Measurements from ENCODE around the gene SLC8A1. TPM values are rescaled to one million over a fixed set of nuclear protein-coding genes. Genes with fewer than 3 reads are reported as not detected.
A peak's percentile ranks its signal among the peaks of the same experiment; 100 is the strongest.

The SLC8A1 gene
- total RNA-seq (2013; cell fraction: nucleolus; rRNA removed) = 0.27 and 0.46 TPM in 2 replicates
- total RNA-seq (2014; rRNA removed) (0.11 TPM in 1 of 2 replicates, not detected in the other), total RNA-seq (2014; rRNA removed; fragmentation: Illumina TruSeq; extraction: Trizol) (under 0.01 and 0.05 TPM in 2 replicates), total RNA-seq (2021) (0.11 and 0.21 TPM in 2 replicates), polyA plus RNA-seq (2011; rRNA removed) (1.2 and 2.1 TPM in 2 replicates), polyA plus RNA-seq (2014; fragmentation: Illumina TruSeq; extraction: Trizol) (0.01 and 0.02 TPM in 2 replicates), polyA plus RNA-seq (2014; fragmentation: Nextera tagmentation; extraction: Ambion mirVana) (under 1 TPM in 1 of 2 experiments, not detected in 1; under 0.01 TPM), polyA plus RNA-seq (2014; rRNA removed) (under 0.01 TPM in 1 of 2 replicates, not detected in the other), polyA plus RNA-seq (2016; fragmentation: Nextera tagmentation; extraction: Ambion mirVana) (under 1 TPM in 1 of 2 experiments, not detected in 1; 0.04 TPM), polyA minus RNA-seq (2011; rRNA and poly(A)+ RNA removed) (10.5 and 14.9 TPM in 2 replicates), Bru-seq, nascent RNA (percentile 9 among the genes with signal in this experiment), BruChase-seq, experiment 1, labeled RNA remaining after a 6-hour chase (percentile 3 among the genes with signal in this experiment), BruChase-seq, experiment 2, labeled RNA remaining after a 2-hour chase (percentile 10 among the genes with signal in this experiment)
- not detected for polyA plus RNA-seq (2011; ENCODE audit: low read depth)
- polyA plus RNA-seq (2011; cell fraction: cytosol; rRNA removed) = 0.57 and 0.58 TPM in 2 replicates
- polyA plus RNA-seq (2011; cell fraction: nucleus; rRNA removed) = 1.2 TPM in 2 replicates
- polyA plus RNA-seq (2012) = not detected in 2 replicates
- 2.5 and 2.9 TPM in 2 replicates for polyA minus RNA-seq (2011; cell fraction: cytosol; rRNA and poly(A)+ RNA removed)
- 5.4 and 5.5 TPM in 2 replicates for polyA minus RNA-seq (2011; cell fraction: nucleus; rRNA and poly(A)+ RNA removed)
- long read RNA-seq, experiment 1, partial matches to known transcripts = 0 of 1 reads
- long read RNA-seq, experiment 1, other reads (novel, unspliced or antisense) = 1 of 1 reads
- long read RNA-seq, experiment 2, partial matches to known transcripts = 0 of 5 reads
- long read RNA-seq, experiment 2, other reads (novel, unspliced or antisense) = 5 of 5 reads

GRCh38 chr2:40451918-40452605 is at the start of gene SLC8A1:
TSS of gene SLC8A1 (minus strand) at chr2:40452090.
- ATAC-seq = peak; percentile 18
- 2% methylated on average over 45 of the region's 82 CpGs for WGBS (ENCODE audit: insufficient coverage, insufficient replicate concordance, low lambda C conversion rate, missing lambda C conversion rate)
- no TSS peak for BruUV-seq (replicated peaks)
- SMC1A ChIA-PET (ENCODE audit: uncharacterized antibody, unreplicated experiment) = interaction anchor here (0.9 to 1.3 kb wide), 2 partner anchors 16 to 539 kb away, joined by 3 read pairs; no protein-coding TSS in a partner anchor
- no peaks in the 10 kb centered on the region for H4K20me1 ChIP-seq (ENCODE audit: control insufficient read depth, insufficient read depth)
- H3K79me2 ChIP-seq (ENCODE audit: control insufficient read depth, insufficient read depth, low read length) = no peaks in the 10 kb centered on the region
- FAIRE-seq = no peak
- CTCF ChIA-PET = interaction anchor here (4.9 kb wide), 1 partner anchor 103 kb away, joined by 82 read pairs; no protein-coding TSS in a partner anchor
- no peak for DNase-seq (ENCODE audit: low read depth, low spot score)
- H3K4me1 ChIP-seq (ENCODE audit: control insufficient read depth, insufficient read depth, low read length) = no peaks in the 10 kb centered on the region
- peak within 1 kb of the TSS; percentile 7; the same call in 1 of the 2 replicates for H3K4me2 ChIP-seq (ENCODE audit: control insufficient read depth, insufficient read depth)
- H3K27me3 ChIP-seq (replicated peaks in 1 of 2; ENCODE audit: control insufficient read depth in 2 of 2, insufficient read depth in 2 of 2, low read length in 1 of 2) = peaks cover 5 to 11% of the 10 kb centered on the region in 2 experiments
- H3K27ac ChIP-seq (ENCODE audit: control insufficient read depth, insufficient read depth) = no peak within 1 kb of the TSS
- H3K36me3 ChIP-seq (ENCODE audit: control insufficient read depth in 2 of 2, insufficient read depth in 2 of 2, low read length in 1 of 2) = no peaks in the 10 kb centered on the region
- H3K4me3 ChIP-seq = no peak within 1 kb of the TSS
- intact Hi-C loops (cut with micrococcal nuclease; ENCODE audit: unreplicated experiment) (no loop called here), in situ Hi-C loops (cut with MboI) (no loop called here)
- H2AFZ ChIP-seq (ENCODE audit: control insufficient read depth, low read depth, low read length) = no peak within 1 kb of the TSS
- H3K9me3 ChIP-seq (replicated peaks; ENCODE audit: control insufficient read depth, insufficient read depth, low read length) = no peaks in the 10 kb centered on the region
- POLR2A ChIA-PET = no interaction called here
- RAD21 ChIA-PET (ENCODE audit: unreplicated experiment) = no interaction called here
- H3K9ac ChIP-seq (ENCODE audit: control insufficient read depth, insufficient read depth, low read length) = no peak within 1 kb of the TSS
- TF ChIP-seq JUNB (IDR thresholded peaks at IDR 0.05) (no peak), MTA3 (IDR thresholded peaks at IDR 0.05; ENCODE audit: borderline replicate concordance, low read length) (no peak), ZNF687 (IDR thresholded peaks at IDR 0.05) (no peak), SREBF1 (IDR thresholded peaks at IDR 0.05; ENCODE audit: low read length) (no peak), RAD51 (IDR thresholded peaks at IDR 0.05) (no peak), NFXL1 (IDR thresholded peaks at IDR 0.05; ENCODE audit: borderline replicate concordance) (no peak), KLF5 (IDR thresholded peaks at IDR 0.05; ENCODE audit: partially characterized antibody) (no peak), RCOR1 (conservative IDR thresholded peaks at IDR 0.05; ENCODE audit: low read depth, low read length) (no peak), ZBTB40 (IDR thresholded peaks at IDR 0.05; ENCODE audit: borderline replicate concordance) (no peak)

Data from GM12878 (cell line).